Kidney epithelial cell (primary cell): ENCODE results near the gene NEK8. TPM values are rescaled to one million over a fixed set of nuclear protein-coding genes. Genes with fewer than 3 reads are reported as not detected.
"Not testable (repeated sequence)": the region's sequence is repeated elsewhere in the genome, so short reads cannot be mapped to it uniquely, and the experiment has no call there.

Experiments used
- DNase-seq: peaks from one replicate; pipeline ENCODE4 v3.0.0-alpha.2; 2010; ENCODE audit warnings: low read depth
- H3K27me3 ChIP-seq: 2 replicates; pipeline ENCODE4 v1.6.0; 2011; ENCODE audit warnings: low read length; ENCODE audit not compliant: control insufficient read depth, insufficient read depth
- H3K36me3 ChIP-seq: 2 replicates; pipeline ENCODE4 v1.5.1; 2011; ENCODE audit warnings: low read length; ENCODE audit not compliant: control insufficient read depth, insufficient read depth
- H3K4me3 ChIP-seq: 2 replicates; pipeline ENCODE4 v1.5.1; 2011; ENCODE audit warnings: low read depth, mild to moderate bottlenecking, control low read depth, low read length
- total RNA-seq: library from RNA; depleted of rRNA; stranded (reverse); fragments of >200 nt; gene quantifications from 2 replicates; pipeline ENCODE4 v1.2.3, GENCODE V29; 2015
- TF ChIP-seq, protein P1 (sequence below): IDR thresholded peaks from 2 replicates; pipeline ENCODE4 v1.5.1; 2011; ENCODE audit warnings: mild to moderate bottlenecking, moderate library complexity, low read length, control low read depth, inconsistent platforms; ENCODE audit not compliant: insufficient read depth, poor library complexity, severe bottlenecking

The NEK8 gene
- total RNA-seq, 1 donor from 2014 or later: 4.3 TPM

DNA sequence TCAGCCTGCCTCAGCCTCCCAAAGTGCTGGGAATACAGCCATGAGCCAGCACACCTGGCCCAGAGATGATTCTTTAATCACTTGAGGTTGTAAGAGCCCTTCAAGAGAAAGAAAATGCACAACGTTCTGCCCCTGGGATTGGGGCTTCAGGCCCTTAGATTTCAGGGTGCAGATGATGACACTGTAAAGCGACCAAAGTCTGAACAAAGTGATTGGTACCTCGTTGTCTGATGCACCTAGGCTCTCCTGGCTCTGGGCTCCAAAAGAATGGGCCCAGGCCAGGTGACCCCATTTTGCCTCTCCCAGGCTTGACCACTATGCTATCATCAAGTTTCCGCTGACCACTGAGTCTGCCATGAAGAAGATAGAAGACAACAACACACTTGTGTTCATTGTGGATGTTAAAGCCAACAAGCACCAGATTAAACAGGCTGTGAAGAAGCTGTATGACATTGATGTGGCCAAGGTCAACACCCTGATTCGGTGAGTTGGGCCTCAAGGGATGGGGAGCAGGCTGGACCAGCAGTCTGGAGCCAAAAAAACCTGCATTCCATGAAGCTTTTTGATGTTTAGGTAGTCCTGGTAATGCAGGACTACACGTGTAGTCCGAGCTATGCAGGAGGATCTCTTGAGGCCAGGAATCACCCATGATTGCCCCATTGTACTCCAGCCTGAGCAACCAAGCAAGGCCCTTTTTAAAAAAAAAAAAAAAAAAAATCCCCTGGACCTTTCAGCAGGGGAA is 6.0 kb upstream of the NEK8 start:
- H3K4me3 ChIP-seq: no peak overlapping the region
- H3K36me3 ChIP-seq: peaks cover 4% of the 10 kb centered on the region
- no peak for DNase-seq
- TF ChIP-seq, protein P1, sequence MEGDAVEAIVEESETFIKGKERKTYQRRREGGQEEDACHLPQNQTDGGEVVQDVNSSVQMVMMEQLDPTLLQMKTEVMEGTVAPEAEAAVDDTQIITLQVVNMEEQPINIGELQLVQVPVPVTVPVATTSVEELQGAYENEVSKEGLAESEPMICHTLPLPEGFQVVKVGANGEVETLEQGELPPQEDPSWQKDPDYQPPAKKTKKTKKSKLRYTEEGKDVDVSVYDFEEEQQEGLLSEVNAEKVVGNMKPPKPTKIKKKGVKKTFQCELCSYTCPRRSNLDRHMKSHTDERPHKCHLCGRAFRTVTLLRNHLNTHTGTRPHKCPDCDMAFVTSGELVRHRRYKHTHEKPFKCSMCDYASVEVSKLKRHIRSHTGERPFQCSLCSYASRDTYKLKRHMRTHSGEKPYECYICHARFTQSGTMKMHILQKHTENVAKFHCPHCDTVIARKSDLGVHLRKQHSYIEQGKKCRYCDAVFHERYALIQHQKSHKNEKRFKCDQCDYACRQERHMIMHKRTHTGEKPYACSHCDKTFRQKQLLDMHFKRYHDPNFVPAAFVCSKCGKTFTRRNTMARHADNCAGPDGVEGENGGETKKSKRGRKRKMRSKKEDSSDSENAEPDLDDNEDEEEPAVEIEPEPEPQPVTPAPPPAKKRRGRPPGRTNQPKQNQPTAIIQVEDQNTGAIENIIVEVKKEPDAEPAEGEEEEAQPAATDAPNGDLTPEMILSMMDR: no peak
- no peaks in the 10 kb centered on the region for H3K27me3 ChIP-seq

DNA sequence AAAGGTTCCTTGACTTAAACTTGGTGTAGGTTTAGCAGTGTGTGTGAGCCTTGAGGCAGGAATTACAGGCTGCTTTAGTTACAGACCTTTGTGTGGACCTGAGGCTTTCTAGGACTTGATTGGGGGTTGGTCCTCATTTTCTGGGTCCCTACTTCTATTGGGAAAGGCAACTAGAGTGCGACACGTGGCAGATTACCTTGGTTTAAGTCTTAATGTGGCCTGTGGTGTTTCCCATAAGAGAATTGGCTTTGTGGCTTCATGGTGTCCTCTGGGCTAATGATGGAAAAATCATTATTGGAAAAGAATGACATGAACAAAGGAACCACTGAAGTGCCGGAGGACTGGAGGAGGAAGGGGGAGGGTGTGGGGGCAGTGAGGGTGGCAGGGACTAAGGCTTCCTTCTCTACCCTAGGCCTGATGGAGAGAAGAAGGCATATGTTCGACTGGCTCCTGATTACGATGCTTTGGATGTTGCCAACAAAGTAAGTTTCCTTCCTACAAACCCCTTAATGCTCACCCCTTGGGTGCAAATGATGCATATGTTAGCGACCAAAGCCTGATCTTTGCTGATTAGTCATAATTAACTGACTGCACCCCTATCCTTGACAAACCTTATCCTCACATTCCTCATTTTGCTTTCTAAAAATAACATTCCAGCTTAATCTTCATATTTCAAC is 5.3 kb upstream of the NEK8 start:
- DNase-seq: no peak
- TF ChIP-seq, protein P1: no peak
- Histone ChIP-seq H3K4me3 (no peak overlapping the region), H3K27me3 (no peaks in the 10 kb centered on the region), H3K36me3 (peaks cover 4% of the 10 kb centered on the region)

DNA sequence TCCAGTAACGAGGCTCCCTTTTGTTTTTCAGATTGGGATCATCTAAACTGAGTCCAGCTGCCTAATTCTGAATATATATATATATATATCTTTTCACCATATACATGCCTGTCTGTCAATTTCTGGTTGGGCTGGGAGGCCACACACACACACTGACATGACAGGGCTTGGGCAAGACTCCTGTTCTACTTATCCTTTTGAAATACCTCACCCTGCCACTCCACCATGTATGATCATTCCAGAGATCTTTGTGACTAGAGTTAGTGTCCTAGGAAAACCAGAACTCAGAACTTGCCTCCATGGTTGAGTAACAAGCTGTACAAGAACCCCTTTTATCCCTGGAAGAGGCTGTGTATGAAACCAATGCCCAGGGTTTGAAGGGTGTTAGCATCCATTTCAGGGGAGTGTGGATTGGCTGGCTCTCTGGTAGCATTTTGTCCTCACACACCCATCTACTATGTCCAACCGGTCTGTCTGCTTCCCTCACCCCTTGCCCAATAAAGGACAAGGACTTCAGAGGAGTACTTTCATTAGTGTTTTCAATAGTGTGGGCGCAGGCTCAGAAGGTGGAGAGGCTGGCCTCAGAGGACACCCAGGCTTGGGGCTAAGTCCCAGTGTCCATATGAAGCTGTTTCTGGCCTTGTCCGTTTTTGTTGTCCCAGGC is 4.6 kb upstream of the NEK8 start:
- not testable (repeated sequence) for DNase-seq, H3K36me3 ChIP-seq, H3K4me3 ChIP-seq, H3K27me3 ChIP-seq

- Histone ChIP-seq H3K4me3 (no peak overlapping the region), H3K36me3 (peaks cover 4% of the 10 kb centered on the region), H3K27me3 (no peaks in the 10 kb centered on the region)
- DNase-seq: no peak
- TF ChIP-seq, protein P1: no peak
These were observed 4.0 kb upstream of the NEK8 start for GRCh38 chr17:28724500-28725165.

- H3K4me3 ChIP-seq: peak overlapping the region; percentile 65
- peaks cover 4% of the 10 kb centered on the region for H3K36me3 ChIP-seq
- TF ChIP-seq, protein P1: no peak
- H3K27me3 ChIP-seq: no peaks in the 10 kb centered on the region
- DNase-seq: no peak
These were observed 3.4 kb upstream of the NEK8 start for GRCh38 chr17:28725166-28725659.
